CD4-positive, alpha-beta T cell (primary cell): ENCODE measurements around the gene SNRNP70. TPM values are rescaled to one million over a fixed set of nuclear protein-coding genes. Genes with fewer than 3 reads are reported as not detected.
A peak's percentile ranks its signal among the peaks of the same experiment; 100 is the strongest.

Source experiments
- ATAC-seq: fragments of 200-7000 bp; cut with Tn5 transposase; one replicate; pipeline ENCODE4 v1.10.0; 2022; ENCODE audit warnings: mild to moderate bottlenecking; ENCODE audit not compliant: poor library complexity
- CTCF ChIA-PET: fragments of 350-600 bp; sonication (Branson Sonifier 250); formaldehyde crosslinking; loops from one replicate; lab custom pipeline; 2021; ENCODE audit warnings: antibody characterized with exemption, inconsistent platforms; lab: Charles Lee
- POLR2A ChIA-PET: fragments of 350-600 bp; sonication (Branson Sonifier 250); formaldehyde crosslinking; loops from one replicate; lab custom pipeline; 2021; ENCODE audit warnings: antibody characterized with exemption, inconsistent platforms; lab: Charles Lee
- DNase-seq, 14 experiments: peaks; one replicate each; pipeline ENCODE4 v3.0.0-alpha.2; 2013 to 2020; ENCODE audit warnings: mixed read lengths in 2 of 14
- H3K27ac ChIP-seq, 2 donors: one replicate each; pipeline versions ENCODE4 v1.5.1 to v1.7.0; 2013; ENCODE audit warnings: low read length in 2 of 2, low read depth in 1 of 2, mild to moderate bottlenecking in 1 of 2
- H3K27me3 ChIP-seq, 2 experiments: 1 replicate in 1 of 2; 2 replicates in 1 of 2; pipeline versions ENCODE4 v1.6.1 to v1.7.0; 2013; ENCODE audit warnings: low read length in 2 of 2, control low read depth in 1 of 2, mild to moderate bottlenecking in 1 of 2, moderate library complexity in 1 of 2; ENCODE audit not compliant: insufficient read depth in 2 of 2, control insufficient read depth in 1 of 2
- H3K36me3 ChIP-seq: one replicate; pipeline ENCODE4 v1.6.1; 2013; ENCODE audit warnings: low read length, control low read depth; ENCODE audit not compliant: insufficient read depth
- H3K4me1 ChIP-seq: one replicate; pipeline ENCODE4 v1.6.1; 2013; ENCODE audit warnings: low read length, control low read depth; ENCODE audit not compliant: insufficient read depth
- H3K4me3 ChIP-seq: one replicate; pipeline ENCODE4 v1.5.1; 2013; ENCODE audit warnings: mild to moderate bottlenecking, low read length, moderate library complexity
- H3K9me3 ChIP-seq, 2 experiments: 1 replicate in 1 of 2; 2 replicates in 1 of 2; pipeline versions ENCODE4 v1.6.1 to v1.7.0; 2013; ENCODE audit warnings: low read length in 2 of 2, mild to moderate bottlenecking in 2 of 2, control low read depth in 1 of 2, moderate library complexity in 1 of 2; ENCODE audit not compliant: control insufficient read depth in 1 of 2, insufficient read depth in 1 of 2
- H3K27ac Mint-ChIP-seq: one replicate; pipeline ENCODE4 v1.8.0; 2020; ENCODE audit warnings: mixed read lengths
- H3K27me3 Mint-ChIP-seq: one replicate; pipeline ENCODE4 v1.8.0; 2021; ENCODE audit warnings: mixed read lengths
- H3K36me3 Mint-ChIP-seq: one replicate; pipeline ENCODE4 v1.8.0; 2021; ENCODE audit warnings: low read depth, mixed read lengths
- H3K4me1 Mint-ChIP-seq: one replicate; pipeline ENCODE4 v1.8.0; 2021; ENCODE audit warnings: low read depth, mixed read lengths
- H3K4me3 Mint-ChIP-seq: one replicate; pipeline ENCODE4 v1.8.0; 2020; ENCODE audit warnings: mild to moderate bottlenecking, mixed read lengths
- H3K9me3 Mint-ChIP-seq: one replicate; pipeline ENCODE4 v1.8.0; 2020; ENCODE audit warnings: mixed read lengths
- intact Hi-C, 2 experiments: fragments of 100-400 bp; cut with DNase I in 1 of 2; cut with micrococcal nuclease in 1 of 2; formaldehyde crosslinking; loops; one replicate each; pipeline versions ENCODE4 v1.15.1 to v1.9.0; 2023 to 2025; cut with DNase I, micrococcal nuclease
- total RNA-seq, 174 experiments: library from RNA in 2 of 174; stranded (reverse) in 2 of 174; gene quantifications; one replicate each; pipeline ENCODE4 v1.2.3 and lab custom pipeline; 2021 to 2026
- TF ChIP-seq, protein P1 (sequence below): fragments of 200-600 bp; IDR thresholded peaks from one replicate; pipeline ENCODE4 v1.8.0; 2022; ENCODE audit warnings: antibody characterized with exemption, mild to moderate bottlenecking

Gene SNRNP70
- total RNA-seq, 2 experiments from 2014 or later = 375 to 397 TPM

DNA sequence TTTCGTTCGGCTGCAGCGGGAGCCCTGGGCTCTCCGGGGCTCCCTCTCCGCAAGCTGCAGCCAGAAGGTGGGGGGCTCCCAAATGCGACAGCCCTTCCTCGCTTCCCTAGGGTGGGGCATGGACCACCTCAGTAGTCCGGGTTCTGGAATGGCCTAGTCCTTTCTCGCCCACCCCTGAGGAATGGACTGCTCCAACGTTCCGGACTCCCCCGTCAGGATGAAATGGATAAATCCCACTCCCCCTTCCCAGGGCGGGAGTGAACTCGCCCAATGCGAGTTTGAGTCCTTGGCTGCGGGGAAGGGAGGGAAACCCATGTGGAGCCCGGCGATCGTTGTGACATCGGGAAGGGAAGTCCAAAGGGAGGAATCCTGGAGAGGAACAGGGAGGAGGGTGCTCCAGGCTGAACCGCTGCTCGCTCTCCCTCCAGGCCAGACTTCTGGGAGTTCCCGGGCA, 64.4 kb downstream of the SNRNP70 start:
- Histone ChIP-seq H3K4me1 (peaks cover 49% of the 10 kb centered on the region), H3K36me3 (no peaks in the 10 kb centered on the region), H3K27me3 (peaks cover 55 to 58% of the 10 kb centered on the region in 2 experiments), H3K9me3 (peaks cover 0 to 47% of the 10 kb centered on the region in 2 experiments), H3K27ac (no peak overlapping the region), H3K4me3 (peak overlapping the region; percentile 62)
- Mint-ChIP-seq H3K9me3 (no peaks in the 10 kb centered on the region), H3K4me3 (peak overlapping the region; percentile 86), H3K36me3 (no peaks in the 10 kb centered on the region), H3K27me3 (peaks cover 94% of the 10 kb centered on the region), H3K4me1 (peaks cover 54% of the 10 kb centered on the region), H3K27ac (no peak overlapping the region)
- no peak for DNase-seq
- ChIA-PET CTCF (interaction anchor here (1.1 kb wide), 3 partner anchors 36 to 52 kb away, joined by 3 to 4 read pairs (median 3); partner anchors contain the start of gene LIN7B), POLR2A (interaction anchor here (1.0 kb wide), 1 partner anchor 195 kb away, joined by 3 read pairs; no protein-coding TSS in a partner anchor)
- TF ChIP-seq, protein P1, sequence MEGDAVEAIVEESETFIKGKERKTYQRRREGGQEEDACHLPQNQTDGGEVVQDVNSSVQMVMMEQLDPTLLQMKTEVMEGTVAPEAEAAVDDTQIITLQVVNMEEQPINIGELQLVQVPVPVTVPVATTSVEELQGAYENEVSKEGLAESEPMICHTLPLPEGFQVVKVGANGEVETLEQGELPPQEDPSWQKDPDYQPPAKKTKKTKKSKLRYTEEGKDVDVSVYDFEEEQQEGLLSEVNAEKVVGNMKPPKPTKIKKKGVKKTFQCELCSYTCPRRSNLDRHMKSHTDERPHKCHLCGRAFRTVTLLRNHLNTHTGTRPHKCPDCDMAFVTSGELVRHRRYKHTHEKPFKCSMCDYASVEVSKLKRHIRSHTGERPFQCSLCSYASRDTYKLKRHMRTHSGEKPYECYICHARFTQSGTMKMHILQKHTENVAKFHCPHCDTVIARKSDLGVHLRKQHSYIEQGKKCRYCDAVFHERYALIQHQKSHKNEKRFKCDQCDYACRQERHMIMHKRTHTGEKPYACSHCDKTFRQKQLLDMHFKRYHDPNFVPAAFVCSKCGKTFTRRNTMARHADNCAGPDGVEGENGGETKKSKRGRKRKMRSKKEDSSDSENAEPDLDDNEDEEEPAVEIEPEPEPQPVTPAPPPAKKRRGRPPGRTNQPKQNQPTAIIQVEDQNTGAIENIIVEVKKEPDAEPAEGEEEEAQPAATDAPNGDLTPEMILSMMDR = no peak
- intact Hi-C loops = loop anchor here (5.0 kb wide), 2 partner anchors 37 to 157 kb away; partner anchors contain the start of genes GYS1 (in 1 of the 2), LIN7B (in 1 of the 2) and RUVBL2 (in 1 of the 2)
- ATAC-seq = no peak

DNA sequence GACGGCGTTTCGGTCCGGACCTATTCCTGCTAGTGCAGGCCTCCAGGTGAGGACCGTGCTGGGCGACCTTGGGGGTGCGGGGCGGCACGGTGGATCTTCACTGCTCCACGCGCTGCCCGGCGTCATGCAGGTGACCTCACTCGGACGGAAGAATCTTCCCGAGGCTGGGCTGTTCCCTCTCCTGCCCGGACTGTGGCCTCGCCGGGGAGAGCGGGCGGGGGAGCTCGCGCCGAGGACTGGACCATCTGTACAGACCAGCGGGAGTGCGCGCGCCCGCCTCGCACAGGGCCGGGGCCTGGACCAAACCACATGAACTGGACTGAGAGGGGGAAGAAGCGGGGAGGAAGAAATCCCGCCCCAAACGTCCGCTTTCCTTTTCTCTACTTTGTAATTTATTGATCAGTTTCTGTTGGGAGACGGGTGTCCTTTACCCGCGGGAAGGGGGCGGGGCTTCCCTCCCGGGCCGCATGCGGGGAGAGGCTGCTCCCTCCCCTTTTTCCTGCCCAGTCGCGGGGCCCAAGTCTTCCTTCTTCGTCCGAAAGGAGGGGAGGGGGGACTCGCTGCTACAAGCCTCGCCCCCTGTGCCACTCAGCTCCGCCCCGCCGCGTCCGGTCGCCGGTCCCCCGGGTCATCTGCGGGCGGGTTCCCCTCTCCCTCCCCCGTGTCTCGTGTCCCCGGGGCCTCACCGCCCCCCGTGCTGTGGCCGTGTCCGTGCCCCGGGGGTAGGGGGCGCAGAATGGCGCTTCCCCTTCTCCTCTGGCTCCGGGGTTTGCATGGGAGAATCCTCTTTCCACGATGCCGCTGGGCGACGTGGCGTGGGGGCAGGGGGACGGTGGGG, 65.1 kb downstream of the SNRNP70 start:
- POLR2A ChIA-PET = interaction anchor here (0.5 to 0.7 kb wide), 2 partner anchors 20 to 440 kb away, joined by 4 to 5 read pairs; no protein-coding TSS in a partner anchor

DNA sequence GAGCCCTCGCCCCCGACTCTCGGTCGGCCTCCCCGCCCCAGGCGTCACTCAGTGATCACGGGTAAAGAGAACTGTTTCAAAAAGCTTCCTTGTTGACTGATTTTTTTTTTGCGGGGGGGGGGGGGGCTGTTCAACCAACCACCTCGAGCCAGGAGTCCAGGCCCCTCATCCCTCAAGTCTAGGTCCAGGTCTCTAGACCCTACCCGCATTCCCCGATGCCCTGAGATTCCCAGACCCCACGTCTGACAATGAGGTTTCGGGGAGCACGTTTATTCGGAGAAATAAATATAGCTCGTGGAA, 65.6 kb downstream of the SNRNP70 start:
- TF ChIP-seq, protein P1 = no peak
- Histone ChIP-seq H3K36me3 (no peaks in the 10 kb centered on the region), H3K4me1 (peaks cover 44% of the 10 kb centered on the region), H3K4me3 (peak overlapping the region; percentile 62), H3K27ac (no peak overlapping the region), H3K27me3 (peaks cover 59 to 61% of the 10 kb centered on the region in 2 experiments), H3K9me3 (peaks cover 0 to 52% of the 10 kb centered on the region in 2 experiments)
- ATAC-seq (no peak), DNase-seq (no peak)
- ChIA-PET CTCF (interaction anchor here (1.1 kb wide), 1 partner anchor 53 kb away, joined by 3 read pairs; no protein-coding TSS in a partner anchor), POLR2A (interaction anchor here (0.5 to 0.7 kb wide), 2 partner anchors 21 to 440 kb away, joined by 4 to 5 read pairs; no protein-coding TSS in a partner anchor)
- intact Hi-C loops = no loop called here
- H3K27me3 Mint-ChIP-seq = peaks cover 96% of the 10 kb centered on the region
- H3K27ac Mint-ChIP-seq = no peak overlapping the region
- H3K9me3 Mint-ChIP-seq = no peaks in the 10 kb centered on the region
- H3K4me1 Mint-ChIP-seq = peaks cover 47% of the 10 kb centered on the region
- no peaks in the 10 kb centered on the region for H3K36me3 Mint-ChIP-seq
- H3K4me3 Mint-ChIP-seq = peak overlapping the region; percentile 38

More for the DNA sequence above, 65.1 kb downstream of the SNRNP70 start:
- peaks cover 53% of the 10 kb centered on the region for H3K4me1 Mint-ChIP-seq
- DNase-seq (peak in 10 of 14 experiments; percentile 19 to 67 (median 46)), ATAC-seq (no peak)
- Histone ChIP-seq H3K4me1 (peaks cover 49% of the 10 kb centered on the region), H3K9me3 (peaks cover 0 to 52% of the 10 kb centered on the region in 2 experiments), H3K36me3 (no peaks in the 10 kb centered on the region), H3K27me3 (peaks cover 55 to 61% of the 10 kb centered on the region in 2 experiments), H3K27ac (no peak overlapping the region), H3K4me3 (peak overlapping the region; percentile 62)
- TF ChIP-seq, protein P1 = no peak
- CTCF ChIA-PET = interaction anchor here (1.1 kb wide), 1 partner anchor 48 kb away, joined by 3 read pairs; no protein-coding TSS in a partner anchor
- H3K4me3 Mint-ChIP-seq = peak overlapping the region; percentile 86
- intact Hi-C loops = no loop called here
- no peaks in the 10 kb centered on the region for H3K36me3 Mint-ChIP-seq
- H3K9me3 Mint-ChIP-seq = no peaks in the 10 kb centered on the region
- no peak overlapping the region for H3K27ac Mint-ChIP-seq
- H3K27me3 Mint-ChIP-seq = peaks cover 96% of the 10 kb centered on the region
